Hepatic stellate cell (primary cell): ENCODE measurements around the gene SMC1A.

Source experiments
- DNase-seq: peaks from one replicate; pipeline ENCODE4 v3.0.0; 2011; ENCODE audit warnings: low spot score

The SMC1A gene

GRCh38 chrX:53340852-53341645 lies 81.4 kb downstream of the SMC1A start:
- no peak for DNase-seq

- DNase-seq, result no peak
Measured at GRCh38 chrX:53337101-53337500, 85.4 kb downstream of the SMC1A start.

GRCh38 chrX:53333853-53334252 lies 88.6 kb downstream of the SMC1A start:
- DNase-seq, result no peak

- no peak for DNase-seq
Measured at GRCh38 chrX:53332204-53332603, 90.2 kb downstream of the SMC1A start.

GRCh38 chrX:53330331-53330730 lies 92.1 kb downstream of the SMC1A start:
- no peak for DNase-seq

GRCh38 chrX:53324803-53325202 lies 97.7 kb downstream of the SMC1A start:
- DNase-seq, result no peak
